Testis (tissue), 3 donors: Measurements from ENCODE around the gene STAU1. TPM values are rescaled to one million over a fixed set of nuclear protein-coding genes. Genes with fewer than 3 reads are reported as not detected.

Experiments used
- DNase-seq: peaks from one replicate; pipeline ENCODE4 v3.0.0-alpha.2; 2019
- H3K27ac ChIP-seq, 2 donors: fragments of 200-600 bp; sonication (generic); one replicate each; pipeline ENCODE4 v1.5.1; 2019
- H3K27me3 ChIP-seq: fragments of 200-600 bp; sonication (generic); one replicate; pipeline ENCODE4 v1.5.1; 2019
- H3K36me3 ChIP-seq: fragments of 200-600 bp; sonication (generic); one replicate; pipeline ENCODE4 v1.5.1; 2017; ENCODE audit warnings: low read depth; ENCODE audit errors: missing control alignments
- H3K4me1 ChIP-seq: fragments of 200-600 bp; sonication (generic); one replicate; pipeline ENCODE4 v1.5.1; 2019
- H3K4me3 ChIP-seq, 2 donors: fragments of 200-600 bp; sonication (generic); one replicate each; pipeline ENCODE4 v1.5.1; 2017 to 2019
- H3K9me3 ChIP-seq: fragments of 200-600 bp; sonication (generic); one replicate; pipeline ENCODE4 v1.5.1; 2017
- POLR2A ChIP-seq: fragments of 450-650 bp; IDR thresholded peaks from one replicate; pipeline ENCODE4 v1.6.1; 2017; ENCODE audit warnings: antibody characterized with exemption, mild to moderate bottlenecking, moderate library complexity
- WGBS, 2 donors: methylation state at CpG; one replicate each; pipeline ENCODE4 v1.1.5; 2018; 5-methylcytosine and 5-hydroxymethylcytosine counted together
- intact Hi-C: fragments of 100-400 bp; cut with DNase I; formaldehyde crosslinking; loops from one replicate; pipeline ENCODE4 v1.15.1; 2023; ENCODE audit warnings: low total_unique reads
- polyA plus RNA-seq: library from polyadenylated mRNA; stranded (reverse); fragments of 350-450 nt; fragmentation: Illumina TruSeq; extraction: RNeasy Lipid Tissue Mini Kit (QIAGEN cat#74804); gene quantifications from one replicate; pipeline ENCODE4 v1.2.3, GENCODE V29; 2014; ENCODE audit warnings: low read depth, low replicate concordance; ENCODE audit not compliant: insufficient read depth
- total RNA-seq, 2 donors: library from RNA; depleted of rRNA; stranded (reverse); fragments of >200 nt; gene quantifications; one replicate each; pipeline ENCODE4 v1.2.3, GENCODE V29; 2016
- TF ChIP-seq, protein P1 (sequence below), 3 experiments: fragments of 450-650 bp in 2 of 3; fragments of 200-600 bp in 1 of 3; sonication (generic) in 1 of 3; IDR thresholded peaks; one replicate each; pipeline ENCODE4 v1.5.1; 2016 to 2019; ENCODE audit warnings: antibody characterized with exemption in 3 of 3, mild to moderate bottlenecking in 2 of 3, moderate library complexity in 1 of 3

STAU1 gene
- total and polyA plus RNA-seq, 3 donors from 2014 or later, result 77.3 to 95.4 (median 85.0) TPM

DNA sequence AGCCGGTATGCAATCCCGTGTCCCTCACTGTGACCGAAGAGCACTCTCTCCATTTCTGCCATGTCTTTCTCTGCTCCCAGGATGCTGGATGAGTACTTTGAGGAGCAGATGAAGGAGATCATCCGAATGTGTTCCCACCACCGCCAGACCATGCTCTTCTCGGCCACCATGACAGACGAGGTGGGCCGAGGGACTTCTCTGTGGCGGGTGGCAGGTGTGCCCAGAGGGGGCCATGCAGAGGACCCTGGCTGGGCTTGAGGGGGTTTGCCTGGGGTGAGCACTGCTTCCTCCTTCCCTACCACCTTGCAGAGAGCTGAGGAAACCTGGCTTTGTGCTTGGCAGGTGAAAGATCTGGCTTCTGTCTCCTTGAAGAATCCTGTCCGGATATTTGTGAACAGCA lies 45.1 kb upstream of the STAU1 start:
- intact Hi-C loops, result no loop called here
- DNase-seq, result no peak
- Histone ChIP-seq H3K27me3 (no peaks in the 10 kb centered on the region), H3K4me1 (no peaks in the 10 kb centered on the region), H3K36me3 (no peaks in the 10 kb centered on the region), H3K4me3 (no peak overlapping the region), H3K27ac (no peak overlapping the region), H3K9me3 (no peaks in the 10 kb centered on the region)
- no peak for TF ChIP-seq POLR2A
- TF ChIP-seq, protein P1, sequence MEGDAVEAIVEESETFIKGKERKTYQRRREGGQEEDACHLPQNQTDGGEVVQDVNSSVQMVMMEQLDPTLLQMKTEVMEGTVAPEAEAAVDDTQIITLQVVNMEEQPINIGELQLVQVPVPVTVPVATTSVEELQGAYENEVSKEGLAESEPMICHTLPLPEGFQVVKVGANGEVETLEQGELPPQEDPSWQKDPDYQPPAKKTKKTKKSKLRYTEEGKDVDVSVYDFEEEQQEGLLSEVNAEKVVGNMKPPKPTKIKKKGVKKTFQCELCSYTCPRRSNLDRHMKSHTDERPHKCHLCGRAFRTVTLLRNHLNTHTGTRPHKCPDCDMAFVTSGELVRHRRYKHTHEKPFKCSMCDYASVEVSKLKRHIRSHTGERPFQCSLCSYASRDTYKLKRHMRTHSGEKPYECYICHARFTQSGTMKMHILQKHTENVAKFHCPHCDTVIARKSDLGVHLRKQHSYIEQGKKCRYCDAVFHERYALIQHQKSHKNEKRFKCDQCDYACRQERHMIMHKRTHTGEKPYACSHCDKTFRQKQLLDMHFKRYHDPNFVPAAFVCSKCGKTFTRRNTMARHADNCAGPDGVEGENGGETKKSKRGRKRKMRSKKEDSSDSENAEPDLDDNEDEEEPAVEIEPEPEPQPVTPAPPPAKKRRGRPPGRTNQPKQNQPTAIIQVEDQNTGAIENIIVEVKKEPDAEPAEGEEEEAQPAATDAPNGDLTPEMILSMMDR (IDR thresholded peaks at IDR 0.05), result no peak
- 80 to 96% methylated on average over 5 to 10 of the region's 10 CpGs for WGBS, 2 donors

DNA sequence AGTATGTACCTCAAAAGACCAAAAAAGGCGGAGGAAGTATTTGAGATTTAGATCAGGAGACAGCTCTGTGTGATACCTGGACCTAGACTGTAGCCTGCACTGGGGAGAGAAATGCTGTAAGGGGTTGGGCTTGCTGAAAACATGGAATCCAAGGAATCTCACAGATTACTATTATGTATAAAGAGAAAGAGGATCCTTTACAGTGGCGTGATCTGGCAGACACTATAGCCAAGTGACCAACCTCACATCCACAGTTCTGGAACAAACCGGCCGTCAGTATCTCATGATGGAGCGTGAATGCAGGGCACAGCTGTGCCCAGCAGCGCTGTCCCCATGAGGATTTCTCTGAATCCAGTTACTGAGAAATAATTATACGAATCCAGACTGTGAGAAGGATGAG lies 43.3 kb upstream of the STAU1 start:
- H3K4me1 ChIP-seq, result no peaks in the 10 kb centered on the region
- 68 to 80% methylated on average over 7 of the region's 7 CpGs for WGBS, 2 donors

DNA sequence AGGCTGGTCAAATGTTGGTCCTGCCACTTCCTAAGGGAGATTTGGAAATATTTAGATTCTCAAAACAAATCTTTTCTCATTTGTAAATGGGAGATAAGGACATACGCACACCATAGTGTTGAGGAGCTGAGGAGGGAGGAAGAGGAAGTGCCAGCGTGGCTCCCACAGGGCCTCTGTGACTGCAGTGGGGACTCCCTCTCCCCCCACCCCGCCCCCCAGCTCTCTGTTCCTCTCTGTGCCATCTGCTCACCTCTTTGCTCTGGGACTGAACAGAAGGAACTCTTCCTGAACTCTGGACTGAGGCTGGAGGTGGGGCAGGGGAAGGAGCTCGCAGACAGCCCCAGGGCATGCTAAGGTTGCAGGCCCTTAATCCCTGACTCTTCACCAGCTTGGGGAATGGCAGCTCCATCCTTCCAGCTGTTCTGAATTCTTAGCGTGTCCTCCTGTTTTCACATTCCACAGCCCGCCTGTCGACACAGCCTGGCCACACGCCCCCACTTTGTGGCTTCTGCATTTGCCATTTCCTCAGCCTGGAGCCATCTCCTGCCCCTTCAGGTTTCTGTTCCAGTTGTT lies 42.5 kb upstream of the STAU1 start:
- Histone ChIP-seq H3K9me3 (no peaks in the 10 kb centered on the region), H3K27me3 (no peaks in the 10 kb centered on the region), H3K27ac (no peak overlapping the region), H3K4me3 (no peak overlapping the region), H3K36me3 (no peaks in the 10 kb centered on the region), H3K4me1 (no peaks in the 10 kb centered on the region)
- intact Hi-C loops, result no loop called here
- no peak for DNase-seq
- 76% methylated on average over 5 to 8 of the region's 8 CpGs for WGBS, 2 donors
- TF ChIP-seq, protein P1 (IDR thresholded peaks at IDR 0.05), result no peak
- no peak for TF ChIP-seq POLR2A

More for the DNA sequence above, 43.3 kb upstream of the STAU1 start:
- intact Hi-C loops, result no loop called here
- Histone ChIP-seq H3K27me3 (no peaks in the 10 kb centered on the region), H3K9me3 (no peaks in the 10 kb centered on the region), H3K4me3 (no peak overlapping the region), H3K36me3 (no peaks in the 10 kb centered on the region), H3K27ac (no peak overlapping the region)
- TF ChIP-seq POLR2A, result no peak
- TF ChIP-seq, protein P1 (IDR thresholded peaks at IDR 0.05), result no peak
- no peak for DNase-seq

DNA sequence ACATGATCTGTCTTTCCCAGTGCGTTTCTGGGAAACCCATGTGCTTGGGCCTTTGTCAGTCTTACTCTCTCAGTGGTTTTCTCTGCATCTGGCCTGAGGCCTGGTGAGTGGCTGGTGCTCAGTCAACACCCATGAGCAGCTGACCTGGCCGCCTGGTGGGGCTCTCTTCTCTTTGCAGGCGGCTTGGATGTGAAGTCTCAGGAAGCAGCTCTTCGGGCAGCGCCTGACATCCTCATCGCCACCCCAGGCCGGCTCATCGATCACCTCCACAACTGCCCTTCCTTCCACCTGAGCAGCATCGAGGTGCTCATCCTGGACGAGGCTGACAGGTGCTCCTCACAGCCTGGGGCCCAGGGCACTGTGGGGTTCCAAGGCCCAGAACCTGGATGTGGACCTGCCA lies 41.9 kb upstream of the STAU1 start:
- WGBS, 2 donors, result 89% methylated on average over 6 to 10 of the region's 10 CpGs
- H3K27ac ChIP-seq, result no peak overlapping the region
- TF ChIP-seq, protein P1 (IDR thresholded peaks at IDR 0.05), result no peak
- TF ChIP-seq POLR2A, result no peak

DNA sequence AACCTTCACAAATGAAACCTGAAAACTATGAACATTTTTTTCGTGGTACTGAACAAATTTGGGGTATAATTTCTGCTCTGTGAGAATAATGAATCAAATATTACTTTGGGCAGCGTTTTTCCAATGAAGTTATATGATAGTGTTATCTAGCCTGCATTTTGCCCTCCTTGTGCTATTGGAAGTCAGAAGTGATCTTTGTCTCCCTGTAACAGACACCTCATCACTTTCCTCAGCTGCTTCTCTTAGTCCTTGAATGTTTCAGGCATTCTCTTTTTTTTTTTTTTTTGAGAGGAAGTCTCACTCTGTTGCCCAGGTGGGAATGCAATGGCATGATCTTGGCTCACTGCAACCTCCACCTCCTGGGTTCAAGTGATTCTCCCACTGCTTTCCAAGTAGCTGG lies 41.2 kb upstream of the STAU1 start:
- DNase-seq, result no peak
- Histone ChIP-seq H3K27ac (no peak overlapping the region), H3K4me1 (no peaks in the 10 kb centered on the region), H3K4me3 (no peak overlapping the region), H3K27me3 (no peaks in the 10 kb centered on the region), H3K9me3 (no peaks in the 10 kb centered on the region), H3K36me3 (no peaks in the 10 kb centered on the region)
- WGBS, 2 donors, result 89% methylated on average over 2 of the region's 2 CpGs
- TF ChIP-seq, protein P1 (IDR thresholded peaks at IDR 0.05), result no peak
- TF ChIP-seq POLR2A, result no peak
- intact Hi-C loops, result no loop called here

More for the DNA sequence above, 41.9 kb upstream of the STAU1 start:
- Histone ChIP-seq H3K4me1 (no peaks in the 10 kb centered on the region), H3K9me3 (no peaks in the 10 kb centered on the region), H3K27me3 (no peaks in the 10 kb centered on the region), H3K4me3 (no peak overlapping the region), H3K36me3 (no peaks in the 10 kb centered on the region)
- intact Hi-C loops, result no loop called here
- DNase-seq, result no peak
